SU-DHL-6 (cell line): ENCODE measurements around the gene C7.

Source experiments
- EZH2phosphoT487 ChIP-seq: fragments of 200-600 bp; sonication (generic), shearing (Covaris generic); conservative IDR thresholded peaks from 2 replicates; pipeline ENCODE4 v1.6.1; 2018; ENCODE audit warnings: mild to moderate bottlenecking, antibody characterized with exemption, low read length, moderate library complexity, mixed read lengths
- TF ChIP-seq, protein P1 (sequence below): fragments of 200-600 bp; sonication (generic); IDR thresholded peaks from one replicate; pipeline ENCODE4 v1.5.1; 2017; ENCODE audit warnings: antibody characterized with exemption, mild to moderate bottlenecking, low read length, moderate library complexity; ENCODE audit not compliant: insufficient read depth, poor library complexity, severe bottlenecking

DNA sequence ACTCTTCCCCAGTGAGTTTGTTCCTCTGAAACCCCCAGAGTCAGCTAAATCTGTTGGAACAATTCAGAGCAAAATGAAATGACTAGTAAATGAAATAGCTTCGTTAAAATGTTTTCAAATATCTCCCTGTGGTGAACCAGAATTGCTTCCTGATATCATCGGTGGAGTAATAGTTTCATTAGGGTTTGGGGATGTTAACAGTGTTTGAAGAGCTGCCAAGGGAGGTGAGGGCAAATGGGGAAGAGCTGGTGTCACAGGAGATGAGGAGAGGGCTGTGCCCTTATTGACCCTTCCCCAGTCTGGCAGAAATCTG lies 4.3 kb upstream of the C7 start:
- TF ChIP-seq, protein P1, sequence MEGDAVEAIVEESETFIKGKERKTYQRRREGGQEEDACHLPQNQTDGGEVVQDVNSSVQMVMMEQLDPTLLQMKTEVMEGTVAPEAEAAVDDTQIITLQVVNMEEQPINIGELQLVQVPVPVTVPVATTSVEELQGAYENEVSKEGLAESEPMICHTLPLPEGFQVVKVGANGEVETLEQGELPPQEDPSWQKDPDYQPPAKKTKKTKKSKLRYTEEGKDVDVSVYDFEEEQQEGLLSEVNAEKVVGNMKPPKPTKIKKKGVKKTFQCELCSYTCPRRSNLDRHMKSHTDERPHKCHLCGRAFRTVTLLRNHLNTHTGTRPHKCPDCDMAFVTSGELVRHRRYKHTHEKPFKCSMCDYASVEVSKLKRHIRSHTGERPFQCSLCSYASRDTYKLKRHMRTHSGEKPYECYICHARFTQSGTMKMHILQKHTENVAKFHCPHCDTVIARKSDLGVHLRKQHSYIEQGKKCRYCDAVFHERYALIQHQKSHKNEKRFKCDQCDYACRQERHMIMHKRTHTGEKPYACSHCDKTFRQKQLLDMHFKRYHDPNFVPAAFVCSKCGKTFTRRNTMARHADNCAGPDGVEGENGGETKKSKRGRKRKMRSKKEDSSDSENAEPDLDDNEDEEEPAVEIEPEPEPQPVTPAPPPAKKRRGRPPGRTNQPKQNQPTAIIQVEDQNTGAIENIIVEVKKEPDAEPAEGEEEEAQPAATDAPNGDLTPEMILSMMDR, result no peak
- no peak for TF ChIP-seq EZH2phosphoT487
